ENCODE measurements around the gene GPR6.

DNA sequence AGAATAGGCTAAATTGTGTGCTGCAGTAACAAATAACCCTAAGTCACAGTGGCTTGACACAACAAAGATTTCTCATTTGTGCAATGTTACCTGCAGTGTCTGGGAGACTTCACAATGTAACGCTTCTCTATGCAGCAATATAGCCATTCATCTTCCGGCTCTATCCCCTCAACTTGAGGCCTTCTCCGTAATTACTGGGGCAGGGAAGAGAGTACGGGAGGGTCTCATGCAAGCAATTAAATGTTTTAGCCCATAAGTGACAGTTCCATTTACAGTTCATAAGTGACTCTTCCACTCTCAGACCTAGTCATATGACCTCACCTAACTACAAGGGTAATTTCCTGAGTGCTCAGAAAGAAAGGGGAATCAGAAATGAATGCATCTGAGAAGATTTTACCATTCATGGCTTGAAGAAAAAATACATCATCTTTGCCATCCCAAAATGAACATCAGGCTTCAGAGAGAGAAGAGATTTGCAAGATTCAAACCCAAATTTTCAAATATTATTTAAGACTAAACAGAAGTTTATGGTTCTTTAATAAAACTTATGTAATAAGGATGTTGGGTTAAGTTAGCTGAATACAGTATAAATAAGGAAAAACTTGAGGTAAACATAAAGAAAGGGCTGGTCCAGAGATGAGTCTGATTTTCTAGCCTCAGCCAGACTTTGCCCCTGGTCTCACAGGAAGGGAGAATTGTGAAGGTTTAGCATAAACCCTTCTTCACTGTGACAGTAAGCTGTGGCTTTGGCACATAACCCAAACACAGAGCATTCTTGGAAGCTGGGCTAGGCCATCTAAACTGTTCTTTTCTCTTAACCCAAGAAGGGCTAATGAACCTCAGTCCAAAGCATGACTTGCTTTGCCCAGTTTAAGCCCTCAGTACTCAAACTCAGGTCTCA is 13.3 kb downstream of the GPR6 start:
- TF ChIP-seq, protein P1, sequence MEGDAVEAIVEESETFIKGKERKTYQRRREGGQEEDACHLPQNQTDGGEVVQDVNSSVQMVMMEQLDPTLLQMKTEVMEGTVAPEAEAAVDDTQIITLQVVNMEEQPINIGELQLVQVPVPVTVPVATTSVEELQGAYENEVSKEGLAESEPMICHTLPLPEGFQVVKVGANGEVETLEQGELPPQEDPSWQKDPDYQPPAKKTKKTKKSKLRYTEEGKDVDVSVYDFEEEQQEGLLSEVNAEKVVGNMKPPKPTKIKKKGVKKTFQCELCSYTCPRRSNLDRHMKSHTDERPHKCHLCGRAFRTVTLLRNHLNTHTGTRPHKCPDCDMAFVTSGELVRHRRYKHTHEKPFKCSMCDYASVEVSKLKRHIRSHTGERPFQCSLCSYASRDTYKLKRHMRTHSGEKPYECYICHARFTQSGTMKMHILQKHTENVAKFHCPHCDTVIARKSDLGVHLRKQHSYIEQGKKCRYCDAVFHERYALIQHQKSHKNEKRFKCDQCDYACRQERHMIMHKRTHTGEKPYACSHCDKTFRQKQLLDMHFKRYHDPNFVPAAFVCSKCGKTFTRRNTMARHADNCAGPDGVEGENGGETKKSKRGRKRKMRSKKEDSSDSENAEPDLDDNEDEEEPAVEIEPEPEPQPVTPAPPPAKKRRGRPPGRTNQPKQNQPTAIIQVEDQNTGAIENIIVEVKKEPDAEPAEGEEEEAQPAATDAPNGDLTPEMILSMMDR (IDR thresholded peaks at IDR 0.05): no peak
- no peak for TF ChIP-seq POLR2A (IDR thresholded peaks at IDR 0.05)
